GM23338 (cell line): ENCODE measurements around the gene TSNAX.

Experiments
- CTCF ChIP-seq, 2 experiments: fragments of 200-600 bp in 1 of 2; sonication (generic) in 1 of 2; conservative IDR thresholded peaks; 2 replicates each; pipeline versions ENCODE4 v1.5.1 to v1.6.1; 2016 to 2017; ENCODE audit warnings: antibody characterized with exemption in 2 of 2, low read depth in 2 of 2, mild to moderate bottlenecking in 2 of 2, moderate library complexity in 1 of 2
- STAT1 ChIP-seq: IDR thresholded peaks from one replicate; pipeline ENCODE4 v1.6.1; 2016; ENCODE audit warnings: antibody characterized with exemption; ENCODE audit not compliant: unreplicated experiment

- TF ChIP-seq CTCF (conservative IDR thresholded peaks at IDR 0.05; ENCODE audit: low read depth in 2 of 2) (no peak), STAT1 (no peak)
Observed at GRCh38 chr1:231485029-231485784, 43.3 kb upstream of the TSNAX start.
